ENCODE results near the gene TERT. TPM values are rescaled to one million over a fixed set of nuclear protein-coding genes. Genes with fewer than 3 reads are reported as not detected.

TERT gene
- total and polyA plus RNA-seq, 10 of the 15 experiments (the other 5 are each of a cell fraction or from before 2014, with no cell fraction given) = 0.08 to 21.5 (median 5.0) TPM

GRCh38 chr5:1329111-1329579 lies 34.3 kb upstream of the TERT start:
- H3K27ac ChIP-seq (ENCODE audit: control insufficient read depth, insufficient read depth) = no peak overlapping the region
- H3K36me3 ChIP-seq (ENCODE audit: control insufficient read depth in 2 of 2, insufficient read depth in 2 of 2, low read length in 1 of 2) = peaks cover 15 to 44% of the 10 kb centered on the region in 2 experiments
- H2AFZ ChIP-seq (ENCODE audit: control insufficient read depth, low read depth, low read length) = no peak overlapping the region
- TF ChIP-seq ATF7 (IDR thresholded peaks at IDR 0.05; ENCODE audit: low read depth) (no peak), IKZF2 (IDR thresholded peaks at IDR 0.05) (no peak), FOXK2 (IDR thresholded peaks at IDR 0.05) (no peak), GABPA (IDR thresholded peaks at IDR 0.05; ENCODE audit: low read depth) (no peak), JUNB (IDR thresholded peaks at IDR 0.05) (no peak), EGR1 (IDR thresholded peaks at IDR 0.05; ENCODE audit: borderline replicate concordance in 1 of 2, low read depth in 2 of 2, low read length in 2 of 2) (no peak), NBN (IDR thresholded peaks at IDR 0.05) (no peak), RFX5 (IDR thresholded peaks at IDR 0.05; ENCODE audit: low read depth, low read length) (no peak), ZNF384 (IDR thresholded peaks at IDR 0.05; ENCODE audit: borderline replicate concordance, low read depth, low read length) (no peak), CBFB (IDR thresholded peaks at IDR 0.05; ENCODE audit: low read depth) (no peak), PKNOX1 (IDR thresholded peaks at IDR 0.05) (no peak), RELA (IDR thresholded peaks at IDR 0.05; ENCODE audit: borderline replicate concordance, partially characterized antibody) (no peak), PML (IDR thresholded peaks at IDR 0.05; ENCODE audit: low read length) (no peak), WRNIP1 (IDR thresholded peaks at IDR 0.05; ENCODE audit: borderline replicate concordance, low read depth, low read length) (no peak), EED (IDR thresholded peaks at IDR 0.05; ENCODE audit: low read depth) (no peak), ESRRA (IDR thresholded peaks at IDR 0.05; ENCODE audit: low read length) (no peak)
- TF ChIP-seq, protein P1, sequence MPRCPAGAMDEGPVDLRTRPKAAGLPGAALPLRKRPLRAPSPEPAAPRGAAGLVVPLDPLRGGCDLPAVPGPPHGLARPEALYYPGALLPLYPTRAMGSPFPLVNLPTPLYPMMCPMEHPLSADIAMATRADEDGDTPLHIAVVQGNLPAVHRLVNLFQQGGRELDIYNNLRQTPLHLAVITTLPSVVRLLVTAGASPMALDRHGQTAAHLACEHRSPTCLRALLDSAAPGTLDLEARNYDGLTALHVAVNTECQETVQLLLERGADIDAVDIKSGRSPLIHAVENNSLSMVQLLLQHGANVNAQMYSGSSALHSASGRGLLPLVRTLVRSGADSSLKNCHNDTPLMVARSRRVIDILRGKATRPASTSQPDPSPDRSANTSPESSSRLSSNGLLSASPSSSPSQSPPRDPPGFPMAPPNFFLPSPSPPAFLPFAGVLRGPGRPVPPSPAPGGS (IDR thresholded peaks at IDR 0.05; ENCODE audit: borderline replicate concordance, insufficient read depth, low read depth, low read length, poor library complexity, severe bottlenecking) = no peak
- TF ChIP-seq, protein P2, sequence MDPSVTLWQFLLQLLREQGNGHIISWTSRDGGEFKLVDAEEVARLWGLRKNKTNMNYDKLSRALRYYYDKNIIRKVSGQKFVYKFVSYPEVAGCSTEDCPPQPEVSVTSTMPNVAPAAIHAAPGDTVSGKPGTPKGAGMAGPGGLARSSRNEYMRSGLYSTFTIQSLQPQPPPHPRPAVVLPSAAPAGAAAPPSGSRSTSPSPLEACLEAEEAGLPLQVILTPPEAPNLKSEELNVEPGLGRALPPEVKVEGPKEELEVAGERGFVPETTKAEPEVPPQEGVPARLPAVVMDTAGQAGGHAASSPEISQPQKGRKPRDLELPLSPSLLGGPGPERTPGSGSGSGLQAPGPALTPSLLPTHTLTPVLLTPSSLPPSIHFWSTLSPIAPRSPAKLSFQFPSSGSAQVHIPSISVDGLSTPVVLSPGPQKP (IDR thresholded peaks at IDR 0.05; ENCODE audit: low read depth, low read length) = no peak
- ChIA-PET RAD21 (ENCODE audit: unreplicated experiment) (no interaction called here), CTCF (no interaction called here), SMC1A (ENCODE audit: uncharacterized antibody, unreplicated experiment) (no interaction called here), POLR2A (no interaction called here)
- no peak for FAIRE-seq
- H3K79me2 ChIP-seq (ENCODE audit: control insufficient read depth, insufficient read depth, low read length) = no peaks in the 10 kb centered on the region
- no peaks in the 10 kb centered on the region for H3K4me1 ChIP-seq (ENCODE audit: control insufficient read depth, insufficient read depth, low read length)
- H3K4me2 ChIP-seq (ENCODE audit: control insufficient read depth, insufficient read depth) = no peak overlapping the region
- BruUV-seq (replicated peaks) = no TSS peak
- ATAC-seq = no peak
- DNase-seq (ENCODE audit: low read depth, low spot score) = no peak
- intact Hi-C loops (cut with micrococcal nuclease; ENCODE audit: unreplicated experiment) = no loop called here
- H3K27me3 ChIP-seq (replicated peaks in 1 of 2; ENCODE audit: control insufficient read depth in 2 of 2, insufficient read depth in 2 of 2, low read length in 1 of 2) = no peaks in the 10 kb centered on the region
- no peak overlapping the region for H3K4me3 ChIP-seq
- in situ Hi-C loops (cut with MboI) = no loop called here
- H3K9me3 ChIP-seq (replicated peaks; ENCODE audit: control insufficient read depth, insufficient read depth, low read length) = no peaks in the 10 kb centered on the region
- 91% methylated on average over 9 of the region's 9 CpGs for WGBS (ENCODE audit: insufficient coverage, insufficient replicate concordance, low lambda C conversion rate, missing lambda C conversion rate)
- H4K20me1 ChIP-seq (ENCODE audit: control insufficient read depth, insufficient read depth) = no peaks in the 10 kb centered on the region
- H3K9ac ChIP-seq (ENCODE audit: control insufficient read depth, insufficient read depth, low read length) = no peak overlapping the region
